GM19025 (cell line): Measurements from ENCODE around the gene PRKCH.

Experiments
- ATAC-seq: cut with Tn5 transposase; IDR thresholded peaks from one replicate; pipeline ENCODE4 v1.9.1; 2021; ENCODE audit warnings: mild to moderate bottlenecking, low read depth, moderate library complexity; ENCODE audit not compliant: unreplicated experiment

PRKCH gene

DNA sequence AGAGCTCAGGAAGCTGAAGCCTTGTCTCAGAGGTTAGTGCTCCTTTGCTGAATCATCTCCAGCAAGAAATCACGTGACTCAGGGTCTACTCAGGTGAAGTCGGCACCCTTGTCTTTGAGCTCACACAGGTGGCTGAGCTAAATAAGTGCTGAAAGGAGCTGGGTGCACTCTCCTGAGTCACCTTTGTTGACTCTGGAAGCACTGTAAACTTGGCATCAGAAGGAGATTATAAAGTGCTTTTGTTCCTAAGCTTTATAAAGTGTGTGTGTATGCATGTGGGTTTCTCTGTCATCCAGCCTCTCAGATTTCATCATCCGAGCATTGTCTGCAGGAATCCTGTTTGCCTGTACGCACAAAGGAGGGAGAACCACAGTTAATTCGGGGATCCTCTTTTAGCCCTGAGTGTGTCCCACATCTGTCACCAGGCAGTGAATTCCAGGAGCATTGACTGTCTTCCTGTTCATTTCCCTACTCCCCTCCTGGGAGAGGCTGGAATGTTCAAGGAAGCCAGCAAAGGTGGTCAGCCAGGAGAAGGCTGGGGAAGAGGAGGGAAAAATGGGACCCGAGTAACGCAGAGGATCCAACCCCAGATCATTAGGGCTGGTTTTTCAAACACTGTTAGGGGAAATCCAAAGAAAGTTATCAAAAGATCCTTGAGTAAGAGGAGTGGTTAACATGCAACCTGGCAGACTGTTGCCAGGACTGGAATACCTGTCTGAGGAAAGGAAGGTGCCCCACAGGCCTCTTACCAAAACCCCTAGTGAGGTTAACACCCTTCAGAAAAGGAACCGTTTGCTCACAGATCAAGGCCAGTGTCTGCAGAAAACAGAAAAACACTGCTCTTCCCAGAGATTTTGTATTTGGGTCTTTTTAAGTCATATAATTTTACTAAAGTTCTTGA lies 216.4 kb downstream of the PRKCH start:
- ATAC-seq: no peak

DNA sequence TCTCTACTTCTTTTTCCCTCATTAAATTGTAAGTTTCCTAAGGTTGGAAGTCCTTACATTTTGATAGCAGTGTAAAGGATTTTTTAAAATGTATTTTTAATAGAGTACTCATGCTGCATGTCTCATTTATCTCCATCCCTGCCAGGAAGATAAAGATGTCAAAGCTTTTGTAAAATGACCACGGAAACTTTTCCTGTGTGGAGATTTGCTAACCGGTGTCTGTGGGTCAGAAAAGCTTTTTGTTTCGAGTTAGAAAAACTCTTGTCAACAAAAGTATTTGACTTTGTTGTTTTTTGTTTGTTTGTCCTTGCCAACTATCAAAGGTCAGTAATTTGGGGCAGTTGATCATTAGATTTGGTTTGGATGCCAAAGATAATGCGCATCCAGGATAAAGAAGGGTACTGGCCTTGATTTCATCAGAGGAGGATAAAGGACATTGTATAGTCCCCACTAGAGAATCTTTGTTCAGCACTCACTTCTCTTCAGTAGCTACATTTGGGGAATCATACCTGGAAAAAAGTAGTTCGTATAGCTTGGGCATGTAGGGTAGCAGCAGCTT lies 217.2 kb downstream of the PRKCH start:
- ATAC-seq: no peak

DNA sequence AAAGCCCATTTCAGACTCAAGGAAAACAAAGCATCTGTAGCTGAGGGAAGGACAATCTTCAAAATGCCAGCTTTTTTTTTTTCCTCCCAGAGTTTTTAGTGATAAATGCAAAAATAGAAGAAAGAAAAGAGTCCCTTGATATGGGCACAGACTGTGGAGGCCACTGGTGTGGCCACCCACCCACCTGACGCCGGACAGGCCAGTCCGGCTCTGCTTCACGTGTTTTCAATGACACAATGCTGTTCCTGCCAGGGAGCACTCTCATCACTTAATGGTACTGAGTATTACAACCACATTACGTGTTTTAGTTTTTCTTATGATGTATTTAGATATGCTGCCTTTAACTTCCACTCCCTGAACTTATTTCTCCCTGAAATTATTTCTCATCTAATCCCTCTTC lies 218.3 kb downstream of the PRKCH start:
- ATAC-seq: no peak

DNA sequence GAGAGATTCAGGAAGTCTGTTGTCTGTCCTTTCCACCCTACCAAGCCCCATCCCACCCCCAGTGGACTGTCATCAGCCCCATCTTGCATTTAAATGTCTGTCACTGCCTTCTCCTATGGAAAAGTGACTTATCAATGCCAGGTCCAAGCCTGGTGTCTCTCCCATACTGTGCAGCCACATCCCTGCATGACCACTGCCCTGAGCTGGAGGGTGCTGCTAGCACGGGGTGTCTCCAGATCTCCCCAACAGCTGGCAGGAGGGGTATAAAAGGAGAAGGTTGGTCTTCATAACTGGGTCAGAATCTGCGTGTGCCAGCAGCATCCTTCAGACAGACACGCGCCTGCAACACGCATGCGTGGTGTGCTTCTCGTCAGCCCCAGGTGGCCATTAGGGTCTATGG lies 219.6 kb downstream of the PRKCH start:
- no peak for ATAC-seq

DNA sequence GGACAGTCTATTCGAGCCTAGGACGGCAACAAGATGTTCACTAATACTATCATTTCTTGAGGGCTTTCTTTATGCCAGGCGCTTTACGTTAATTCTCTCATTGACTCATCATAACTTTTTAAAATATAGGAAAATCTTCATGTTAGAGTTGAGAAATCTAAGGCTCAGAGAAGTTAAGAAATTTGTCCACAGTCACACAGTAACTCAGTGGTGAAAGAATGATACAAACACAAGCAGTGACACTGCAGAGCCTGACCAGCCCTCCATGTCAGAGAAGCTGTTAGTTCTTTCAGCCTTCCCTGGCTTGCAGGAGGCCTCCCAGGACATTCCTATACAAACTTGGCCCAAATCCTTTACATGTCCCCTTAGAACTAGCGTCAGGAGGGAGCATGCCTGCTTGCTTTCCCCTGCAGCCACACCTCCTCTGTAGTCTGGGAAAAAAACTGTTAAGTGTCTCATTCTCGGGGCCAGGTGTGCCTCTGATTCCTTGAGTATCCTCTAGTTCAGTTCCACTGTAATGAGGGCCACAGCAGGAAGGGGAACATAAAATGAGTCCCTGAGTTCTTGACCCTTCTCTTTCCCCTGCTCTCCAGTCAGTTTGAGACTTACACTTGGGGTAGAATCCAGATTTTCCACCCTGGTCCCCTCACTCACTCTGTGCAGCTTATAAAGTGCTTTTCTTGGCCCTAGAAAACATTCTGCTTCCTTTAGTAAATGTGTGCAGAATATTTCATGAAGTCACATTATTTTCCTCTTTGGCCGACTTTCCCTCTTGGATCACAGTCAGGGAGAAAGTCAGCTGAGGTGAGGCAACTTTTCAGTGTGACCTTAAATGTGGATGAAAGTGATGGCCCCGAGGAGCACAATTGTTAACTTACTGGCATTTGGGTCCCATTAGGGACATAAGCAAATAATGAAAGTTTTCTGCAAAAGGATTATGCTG lies 221.7 kb downstream of the PRKCH start:
- no peak for ATAC-seq

DNA sequence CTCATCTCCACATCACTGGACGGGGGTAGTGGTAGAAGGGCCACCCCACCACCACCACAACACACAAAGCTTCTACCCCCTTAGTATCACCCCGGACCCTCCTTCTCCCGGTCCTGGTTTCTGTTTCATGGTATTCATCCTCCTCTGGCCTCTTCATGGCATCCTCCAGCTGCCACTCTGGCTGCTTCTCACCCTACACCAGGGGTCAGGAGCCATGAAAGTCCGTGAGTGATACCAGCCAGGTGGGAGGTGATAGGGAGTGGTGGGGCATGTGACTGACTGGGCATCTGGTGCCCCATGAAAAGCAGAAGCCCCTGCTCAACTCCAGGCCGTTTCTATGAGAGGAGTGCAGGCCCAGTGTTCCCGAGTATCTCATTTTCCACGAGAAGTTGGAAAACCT lies 222.6 kb downstream of the PRKCH start:
- ATAC-seq: no peak

DNA sequence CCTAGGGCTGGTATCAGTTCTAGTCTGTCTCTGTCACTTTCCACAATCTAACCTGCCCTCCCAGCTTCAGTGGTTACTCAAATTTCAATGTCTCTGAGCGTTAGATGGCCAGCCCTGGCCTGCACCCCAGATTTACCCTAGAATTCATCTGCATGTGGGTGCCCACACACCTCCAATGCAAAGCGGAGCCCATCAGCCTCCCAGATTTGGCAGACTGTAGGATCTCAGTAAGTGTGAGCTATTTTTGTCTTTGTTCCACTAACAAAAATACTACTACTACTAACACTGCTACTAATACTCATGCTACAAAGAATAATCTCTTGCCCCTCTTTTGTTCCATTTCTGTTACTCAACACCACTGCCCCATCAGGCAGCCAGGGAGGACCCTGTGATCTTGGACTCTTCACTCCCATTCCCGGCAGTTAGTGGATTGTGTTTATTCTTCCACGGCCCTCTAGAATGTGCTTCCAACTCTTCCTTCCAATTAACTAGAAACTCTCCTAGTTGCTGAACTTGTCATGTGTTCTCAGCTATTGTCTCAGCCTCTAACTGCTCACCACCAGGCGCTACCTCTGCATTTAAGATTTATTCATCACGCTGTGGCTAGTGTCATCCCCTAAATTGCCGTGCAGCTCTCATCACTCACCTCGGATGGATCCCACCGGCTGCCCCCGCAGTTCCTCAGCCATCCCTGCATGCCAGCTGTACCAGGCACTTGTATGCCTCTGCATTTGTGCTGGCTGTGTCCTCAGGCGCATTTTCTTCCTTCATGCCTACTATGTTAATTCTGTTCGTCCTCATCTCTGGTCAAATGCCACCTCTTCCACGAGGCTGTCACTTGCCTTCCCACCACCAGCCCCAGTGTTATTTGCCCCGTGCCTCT lies 223.3 kb downstream of the PRKCH start:
- no peak for ATAC-seq

DNA sequence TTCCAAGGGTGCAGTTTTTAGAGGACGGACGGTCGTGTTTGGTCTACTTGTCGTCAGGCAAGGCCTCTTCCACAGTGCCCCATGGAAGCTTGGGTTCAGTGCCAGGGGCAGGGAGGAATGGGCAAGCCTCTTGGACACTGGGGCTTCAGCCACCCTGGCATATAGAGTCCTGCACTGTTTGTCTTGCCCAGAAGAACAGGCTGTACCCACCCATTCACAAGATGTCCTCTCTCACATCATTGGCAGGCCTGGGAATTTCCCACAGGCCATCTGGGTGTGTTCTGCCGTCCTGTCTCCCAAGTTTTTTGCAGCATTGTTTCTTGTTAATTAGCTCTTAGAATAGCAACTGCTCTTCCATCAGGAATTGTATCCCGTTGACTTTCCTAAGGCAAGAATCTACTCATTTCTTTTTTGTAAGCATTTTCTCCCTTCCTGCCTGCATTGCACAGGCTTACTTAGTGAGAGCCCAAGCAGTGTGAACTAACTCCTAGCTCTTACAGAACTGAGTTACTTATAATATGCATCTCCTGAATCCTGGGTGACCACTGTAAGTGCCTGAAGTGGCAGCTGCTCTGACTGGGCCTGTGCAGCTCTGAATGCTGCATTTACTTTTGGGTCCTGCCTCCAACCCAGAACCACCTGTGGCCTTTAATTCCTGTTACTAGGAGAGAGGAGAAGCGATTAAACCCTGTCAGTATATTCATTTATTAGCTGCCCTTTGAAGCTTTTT lies 224.5 kb downstream of the PRKCH start:
- no peak for ATAC-seq

DNA sequence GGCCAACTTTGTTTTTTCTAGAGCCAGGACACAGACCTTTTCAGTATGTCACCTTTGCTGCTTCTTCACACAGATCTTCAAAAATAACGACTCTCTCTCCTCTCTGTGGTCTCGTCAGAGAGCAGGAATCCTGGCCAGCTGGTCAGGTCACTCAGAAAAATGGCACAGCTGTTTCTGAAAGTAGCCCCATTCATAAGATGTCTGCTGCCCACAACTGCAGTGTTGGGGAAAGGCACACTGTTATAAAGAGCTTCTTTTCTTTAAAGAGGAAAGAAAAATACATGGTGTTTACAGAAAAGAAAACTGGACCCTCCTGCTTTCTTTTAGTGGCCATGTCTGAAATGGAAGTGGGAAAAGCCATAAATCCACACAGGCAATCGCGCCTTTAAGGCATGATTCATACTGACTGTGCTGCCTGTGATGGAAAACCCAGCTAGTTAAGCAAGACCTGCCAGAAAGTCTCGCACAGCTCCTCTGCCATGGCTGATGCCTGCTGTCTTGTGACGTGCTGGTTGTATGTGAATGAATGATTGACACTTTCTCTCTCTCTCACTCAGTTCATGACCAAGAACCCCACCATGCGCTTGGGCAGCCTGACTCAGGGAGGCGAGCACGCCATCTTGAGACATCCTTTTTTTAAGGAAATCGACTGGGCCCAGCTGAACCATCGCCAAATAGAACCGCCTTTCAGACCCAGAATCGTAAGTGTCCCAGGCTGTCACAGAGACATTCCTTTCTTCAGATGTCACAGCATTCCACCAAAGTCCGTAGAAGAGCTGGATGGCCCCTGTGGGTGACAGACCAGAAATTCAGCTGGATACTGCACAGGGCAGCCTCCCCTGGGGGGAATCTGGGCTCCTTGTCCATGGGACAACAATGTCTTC lies 226.0 kb downstream of the PRKCH start:
- no peak for ATAC-seq

DNA sequence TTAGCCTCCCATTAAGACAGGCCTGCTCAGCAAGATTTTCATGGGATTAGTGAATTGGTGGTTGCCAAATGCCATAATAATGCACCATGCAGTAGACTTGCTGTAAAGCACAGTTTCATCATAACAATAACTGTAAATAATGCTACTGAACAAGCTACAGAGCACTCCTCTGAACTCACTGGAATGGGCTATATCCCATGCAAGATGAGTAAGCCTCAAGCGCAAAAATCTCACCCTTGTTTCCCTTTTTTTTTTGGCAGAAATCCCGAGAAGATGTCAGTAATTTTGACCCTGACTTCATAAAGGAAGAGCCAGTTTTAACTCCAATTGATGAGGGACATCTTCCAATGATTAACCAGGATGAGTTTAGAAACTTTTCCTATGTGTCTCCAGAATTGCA lies 228.0 kb downstream of the PRKCH start:
- no peak for ATAC-seq

DNA sequence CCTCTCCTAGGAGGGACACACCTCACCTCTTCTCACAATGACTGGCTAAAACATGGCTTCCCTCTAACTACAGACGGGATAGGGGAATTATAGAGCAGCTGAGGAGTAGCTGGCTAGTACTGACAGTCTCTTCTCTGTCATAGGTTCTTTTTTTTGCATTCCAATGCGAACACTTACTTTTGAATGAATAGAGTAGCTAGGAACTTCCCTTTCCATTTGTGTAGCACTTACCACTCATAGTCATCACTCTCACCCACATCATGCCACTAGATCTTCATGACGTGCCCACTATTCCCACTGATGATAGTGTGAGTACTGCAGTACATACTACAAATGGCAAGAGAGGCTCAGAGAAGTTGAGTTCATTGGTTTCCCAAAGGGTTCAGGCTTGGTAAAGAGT lies 230.0 kb downstream of the PRKCH start:
- ATAC-seq: no peak

DNA sequence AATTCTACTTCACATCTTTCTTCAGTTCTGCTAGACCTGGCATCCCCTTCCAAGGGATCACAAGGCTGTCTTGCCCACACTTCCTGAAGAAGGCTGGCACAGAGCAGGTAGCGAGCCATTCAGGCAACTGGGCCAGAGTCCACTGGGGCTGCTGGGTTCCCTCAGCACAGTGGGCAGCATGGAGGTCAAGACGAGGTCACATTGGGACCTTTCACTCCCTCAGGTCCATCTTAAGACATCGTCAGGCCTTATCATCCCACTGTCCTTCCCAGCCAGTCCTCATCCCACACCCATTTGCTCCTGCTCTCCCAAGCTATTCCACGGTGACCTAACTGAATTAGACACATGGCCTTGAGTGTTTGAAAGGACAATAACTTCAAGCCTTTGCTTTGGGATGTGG lies 230.9 kb downstream of the PRKCH start:
- no peak for ATAC-seq

DNA sequence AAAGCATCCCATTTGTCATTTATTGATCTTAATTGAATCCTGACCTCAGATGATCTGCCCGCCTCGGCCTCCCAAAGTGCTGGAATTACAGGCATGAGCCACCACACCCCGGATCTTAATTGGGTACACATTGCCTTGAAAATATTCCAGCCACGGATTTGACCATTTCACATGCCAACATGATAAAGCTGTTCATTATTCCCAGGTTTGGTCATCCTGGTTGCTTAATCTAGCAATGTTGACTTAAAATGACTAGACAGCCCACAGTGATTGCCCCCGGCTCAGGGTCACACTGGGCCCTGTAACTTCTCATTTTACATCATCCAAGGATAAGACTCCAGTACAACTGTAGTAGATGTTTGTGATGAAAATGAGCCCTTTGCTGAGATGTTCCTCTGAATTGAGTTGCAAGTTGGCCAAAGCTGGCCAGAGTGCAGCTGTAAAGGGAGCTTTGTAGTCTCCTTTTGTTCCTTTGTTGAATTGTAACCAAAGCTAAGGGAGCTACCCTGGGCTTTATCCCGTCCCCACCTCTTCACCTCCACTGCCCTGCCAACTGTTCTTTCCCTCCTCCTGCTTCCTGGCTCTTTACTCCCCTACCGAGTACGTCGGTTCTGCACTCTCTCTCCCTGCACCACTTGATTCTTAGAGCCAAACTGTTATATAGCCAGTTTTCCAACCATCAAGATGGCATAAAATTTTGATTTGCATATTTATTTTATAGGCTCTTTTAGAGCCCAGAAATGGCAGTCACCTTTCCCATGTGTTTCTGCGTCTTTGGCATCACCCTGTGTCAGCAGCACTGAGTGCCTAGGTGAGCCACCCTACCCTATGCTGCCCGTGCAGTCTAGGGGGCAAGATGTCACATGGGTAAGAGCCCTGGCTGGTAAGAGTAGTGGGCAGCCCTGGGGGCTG lies 232.6 kb downstream of the PRKCH start:
- no peak for ATAC-seq

DNA sequence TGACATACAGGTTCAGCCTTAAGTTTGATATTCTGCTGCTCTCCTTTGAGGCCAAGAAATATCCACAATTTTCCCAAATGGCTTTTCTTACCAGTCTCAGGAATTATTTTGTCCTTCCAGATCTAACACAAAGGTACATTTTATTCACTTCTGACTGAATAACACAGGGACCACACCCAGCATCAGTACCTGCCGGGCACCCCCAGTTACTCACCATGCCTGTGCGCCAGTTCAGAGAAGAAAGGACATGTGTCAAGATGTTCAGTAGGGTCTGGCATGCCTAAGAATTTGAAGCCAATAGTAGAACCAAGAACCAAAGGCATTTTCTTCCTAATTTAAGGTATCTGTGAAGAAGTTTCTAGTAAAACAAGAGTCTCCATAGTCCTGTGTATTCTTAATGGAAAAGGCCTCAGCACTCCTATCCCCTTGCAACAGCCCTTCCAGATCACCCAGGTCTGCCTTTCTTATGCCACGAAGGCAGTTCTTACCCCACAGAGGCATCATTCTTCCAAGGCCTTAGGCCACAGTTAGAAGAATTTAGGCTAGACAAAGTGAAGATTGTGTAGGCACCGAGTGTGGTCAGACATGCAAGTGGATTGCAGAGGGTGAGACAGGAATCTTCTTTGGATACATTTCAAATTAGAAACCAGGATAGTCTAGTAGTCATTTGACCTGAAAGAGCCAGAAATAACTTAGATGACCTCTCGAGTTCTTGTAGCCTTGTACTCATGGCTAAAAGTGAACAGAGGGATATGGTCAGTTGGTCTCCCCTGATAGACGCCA lies 233.9 kb downstream of the PRKCH start:
- ATAC-seq: no peak

DNA sequence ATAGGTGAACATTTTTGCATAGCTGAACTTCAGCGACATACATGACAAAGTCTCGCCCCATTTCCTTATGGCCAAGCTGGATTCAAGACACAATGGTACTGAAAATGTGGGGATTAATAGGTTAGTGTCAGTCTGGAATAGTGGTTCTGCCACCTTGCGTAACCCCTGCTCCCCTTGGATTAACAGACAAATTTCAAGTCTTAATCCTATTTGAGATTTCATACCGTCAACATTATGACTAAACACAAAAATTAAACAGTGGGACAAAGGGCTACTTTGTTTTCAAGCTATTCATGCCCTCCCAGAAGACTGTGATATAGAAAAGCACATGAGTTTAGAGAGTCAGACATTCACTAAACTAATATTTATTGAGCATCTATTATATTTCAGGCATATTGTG lies 235.1 kb downstream of the PRKCH start:
- ATAC-seq: no peak

DNA sequence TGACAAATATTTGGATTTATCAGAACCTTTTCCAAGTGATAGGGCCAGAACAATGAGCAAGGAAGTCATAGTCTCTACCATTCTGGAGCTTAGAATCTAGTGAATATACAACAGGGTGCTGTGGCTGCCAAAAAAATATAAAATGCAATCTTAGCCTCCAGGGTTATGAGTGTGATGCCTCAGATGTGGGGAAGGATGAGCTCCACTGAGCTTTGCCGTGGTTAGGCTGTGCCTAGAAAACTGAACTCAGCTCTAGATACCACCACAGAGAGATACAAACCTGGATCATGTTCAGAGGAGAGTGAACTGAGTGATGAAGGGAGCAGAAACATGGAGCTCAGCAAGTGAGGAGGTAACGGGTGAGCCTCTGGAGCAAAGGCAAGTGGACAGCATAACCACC lies 235.9 kb downstream of the PRKCH start:
- ATAC-seq: no peak

DNA sequence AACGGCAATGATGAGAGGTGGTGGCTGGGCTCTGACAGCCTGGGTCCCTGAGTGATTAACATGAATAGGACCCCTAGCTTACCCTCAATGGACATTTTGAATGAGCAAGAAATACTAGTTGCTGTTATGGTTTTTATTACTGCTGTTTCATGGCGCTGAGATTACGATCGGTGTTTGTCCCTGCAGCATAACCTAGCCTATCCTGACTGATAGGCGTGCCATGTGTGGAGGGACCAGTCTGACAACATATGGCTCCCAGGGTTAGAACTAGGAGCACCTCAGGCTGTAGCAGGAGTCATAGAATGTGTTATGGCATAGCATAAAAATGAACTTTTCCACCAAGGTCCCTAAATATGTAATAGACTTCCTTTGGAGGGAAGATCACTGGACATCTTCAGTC lies 236.5 kb downstream of the PRKCH start:
- ATAC-seq: no peak
